Loucy (cell line): ENCODE data around the gene MAIP1.

ENCODE experiments used
- H2AFZ ChIP-seq: fragments of 200-600 bp; sonication (generic); 2 replicates; pipeline ENCODE4 v1.6.0; 2016; ENCODE audit warnings: antibody characterized with exemption, mild to moderate bottlenecking, low read length, moderate library complexity
- H3F3A ChIP-seq: fragments of 200-600 bp; 2 replicates; pipeline ENCODE4 v1.6.0; 2016; ENCODE audit warnings: antibody characterized with exemption, low read depth, mild to moderate bottlenecking
- H3K27me3 ChIP-seq: fragments of 200-600 bp; sonication (generic); 2 replicates; pipeline ENCODE4 v1.6.1; 2014; ENCODE audit warnings: low read length, mild to moderate bottlenecking; ENCODE audit not compliant: insufficient read depth, poor library complexity, severe bottlenecking
- H3K36me3 ChIP-seq: fragments of 200-600 bp; sonication (generic); 2 replicates; pipeline ENCODE4 v1.6.1; 2016; ENCODE audit warnings: low read length; ENCODE audit not compliant: insufficient read depth
- H3K4me1 ChIP-seq: fragments of 200-600 bp; sonication (generic); 2 replicates; pipeline ENCODE4 v1.5.1; 2014; ENCODE audit warnings: low read length, mild to moderate bottlenecking; ENCODE audit not compliant: insufficient read depth, poor library complexity, severe bottlenecking
- H3K4me2 ChIP-seq: fragments of 200-600 bp; sonication (generic); 2 replicates; pipeline ENCODE4 v1.6.0; 2014; ENCODE audit warnings: antibody characterized with exemption, low read length, low read depth, mild to moderate bottlenecking; ENCODE audit not compliant: poor library complexity, severe bottlenecking
- H3K4me3 ChIP-seq: fragments of 200-600 bp; sonication (generic); 2 replicates; pipeline ENCODE4 v1.5.1; 2014; ENCODE audit warnings: low read length, mild to moderate bottlenecking, mixed read lengths; ENCODE audit not compliant: poor library complexity, severe bottlenecking
- H3K79me2 ChIP-seq: fragments of 200-600 bp; sonication (generic); 2 replicates; pipeline ENCODE4 v1.6.1; 2014; ENCODE audit warnings: low read length; ENCODE audit not compliant: insufficient read depth
- H3K9ac ChIP-seq: fragments of 200-600 bp; sonication (generic); 2 replicates; pipeline ENCODE4 v1.6.0; 2014; ENCODE audit warnings: mild to moderate bottlenecking, low read depth, low read length, moderate library complexity; ENCODE audit not compliant: poor library complexity, severe bottlenecking
- H3K9me2 ChIP-seq: fragments of 200-600 bp; sonication (generic); replicated peaks from 2 replicates; pipeline ENCODE4 v1.6.1; 2016; ENCODE audit warnings: low read depth, low read length, mixed read lengths
- H3K9me3 ChIP-seq: fragments of 200-600 bp; sonication (generic); 2 replicates; pipeline ENCODE4 v1.6.1; 2014; ENCODE audit warnings: mild to moderate bottlenecking, antibody characterized with exemption, low read length, low read depth; ENCODE audit not compliant: insufficient read depth
- H4K20me1 ChIP-seq: fragments of 200-600 bp; sonication (generic); 2 replicates; pipeline ENCODE4 v1.6.0; 2014; ENCODE audit warnings: antibody characterized with exemption, low read length, mild to moderate bottlenecking; ENCODE audit not compliant: insufficient read depth, poor library complexity, severe bottlenecking
- CTCF ChIP-seq: fragments of 200-600 bp; sonication (generic); conservative IDR thresholded peaks from 2 replicates; pipeline ENCODE4 v1.5.1; 2014; ENCODE audit warnings: mild to moderate bottlenecking, antibody characterized with exemption, low read length
- EZH2phosphoT487 ChIP-seq: fragments of 200-600 bp; IDR thresholded peaks from 2 replicates; pipeline ENCODE4 v1.6.1; 2018; ENCODE audit warnings: antibody characterized with exemption, mild to moderate bottlenecking, moderate library complexity, borderline replicate concordance

MAIP1 gene

GRCh38 chr2:199972088-199972626 lies 16.8 kb downstream of the MAIP1 start:
- no peaks in the 10 kb centered on the region for H3K36me3 ChIP-seq
- no peak overlapping the region for H3K9ac ChIP-seq
- H3K4me3 ChIP-seq = no peak overlapping the region
- no peaks in the 10 kb centered on the region for H3F3A ChIP-seq
- H3K9me2 ChIP-seq = no peaks in the 10 kb centered on the region
- H3K9me3 ChIP-seq = no peaks in the 10 kb centered on the region
- TF ChIP-seq CTCF (no peak), EZH2phosphoT487 (no peak)
- no peaks in the 10 kb centered on the region for H4K20me1 ChIP-seq
- no peaks in the 10 kb centered on the region for H3K4me1 ChIP-seq
- no peaks in the 10 kb centered on the region for H3K79me2 ChIP-seq
- no peaks in the 10 kb centered on the region for H3K27me3 ChIP-seq
- H2AFZ ChIP-seq = no peak overlapping the region
- no peak overlapping the region for H3K4me2 ChIP-seq

- H3K27me3 ChIP-seq = no peaks in the 10 kb centered on the region
- no peak for TF ChIP-seq EZH2phosphoT487
- peak; percentile 57 for TF ChIP-seq CTCF
Measured at GRCh38 chr2:199973703-199974102, 18.3 kb downstream of the MAIP1 start.

GRCh38 chr2:199975273-199975895 lies 20.0 kb downstream of the MAIP1 start:
- H3K4me2 ChIP-seq = no peak overlapping the region
- H2AFZ ChIP-seq = no peak overlapping the region

More at GRCh38 chr2:199973703-199974102, 18.3 kb downstream of the MAIP1 start:
- no peak overlapping the region for H3K9ac ChIP-seq
- H4K20me1 ChIP-seq = no peaks in the 10 kb centered on the region
- no peaks in the 10 kb centered on the region for H3K36me3 ChIP-seq
- no peak overlapping the region for H2AFZ ChIP-seq
- no peaks in the 10 kb centered on the region for H3K79me2 ChIP-seq
- peaks cover 5% of the 10 kb centered on the region for H3K4me1 ChIP-seq
- no peaks in the 10 kb centered on the region for H3K9me2 ChIP-seq
- H3K4me3 ChIP-seq = no peak overlapping the region
- H3K4me2 ChIP-seq = no peak overlapping the region
- no peaks in the 10 kb centered on the region for H3F3A ChIP-seq
- H3K9me3 ChIP-seq = no peaks in the 10 kb centered on the region

More at GRCh38 chr2:199975273-199975895, 20.0 kb downstream of the MAIP1 start:
- Histone ChIP-seq H3K4me3 (no peak overlapping the region), H3K79me2 (no peaks in the 10 kb centered on the region), H3K4me1 (peaks cover 5% of the 10 kb centered on the region), H3F3A (no peaks in the 10 kb centered on the region), H3K27me3 (no peaks in the 10 kb centered on the region), H3K9ac (no peak overlapping the region), H4K20me1 (no peaks in the 10 kb centered on the region), H3K9me3 (no peaks in the 10 kb centered on the region), H3K9me2 (no peaks in the 10 kb centered on the region), H3K36me3 (no peaks in the 10 kb centered on the region)
- TF ChIP-seq CTCF (no peak), EZH2phosphoT487 (no peak)
